Medulla oblongata (tissue), 1 donor: ENCODE data around the gene CTNND2.
A peak's percentile ranks its signal among the peaks of the same experiment; 100 is the strongest.
"Not testable (repeated sequence)": the region's sequence is repeated elsewhere in the genome, so short reads cannot be mapped to it uniquely, and the experiment has no call there.

Experiments used
- DNase-seq: peaks from one replicate; pipeline ENCODE4 v3.0.0-alpha.2; 2015; ENCODE audit errors: extremely low spot score

Gene CTNND2

DNA sequence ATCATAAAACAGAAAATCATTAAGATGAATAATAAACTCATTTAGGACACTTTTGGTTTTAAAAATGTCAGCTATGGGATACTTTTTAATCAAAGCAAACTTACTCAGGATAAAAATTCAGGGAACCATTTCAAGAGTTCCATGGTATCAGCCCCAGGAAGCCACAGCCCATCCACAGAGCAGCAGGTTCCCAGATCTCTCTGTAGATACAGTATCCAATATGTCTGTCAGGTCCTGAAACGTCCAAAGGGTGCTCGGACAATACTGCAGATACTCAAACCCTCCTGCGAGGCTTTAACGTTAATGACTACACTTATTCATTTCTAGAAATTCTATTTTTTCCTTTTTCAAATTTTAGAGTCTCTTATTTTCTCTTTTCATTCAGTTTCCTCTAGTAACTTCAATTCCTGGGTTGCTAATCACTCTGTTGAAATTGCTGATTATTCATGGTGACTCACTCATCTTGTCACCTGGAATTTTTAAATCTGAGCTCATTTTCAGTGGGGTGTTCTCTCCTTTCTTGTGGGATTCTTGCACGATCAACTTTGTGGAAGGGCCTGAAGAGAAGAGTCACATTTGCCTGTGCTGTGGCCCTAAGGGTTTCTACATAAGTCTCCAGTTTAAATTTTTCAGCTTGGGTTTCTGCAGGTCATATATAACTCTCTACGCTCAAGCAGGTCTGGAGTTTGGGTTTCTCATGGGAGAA lies 435.8 kb downstream of the CTNND2 start:
- DNase-seq, result no peak

DNA sequence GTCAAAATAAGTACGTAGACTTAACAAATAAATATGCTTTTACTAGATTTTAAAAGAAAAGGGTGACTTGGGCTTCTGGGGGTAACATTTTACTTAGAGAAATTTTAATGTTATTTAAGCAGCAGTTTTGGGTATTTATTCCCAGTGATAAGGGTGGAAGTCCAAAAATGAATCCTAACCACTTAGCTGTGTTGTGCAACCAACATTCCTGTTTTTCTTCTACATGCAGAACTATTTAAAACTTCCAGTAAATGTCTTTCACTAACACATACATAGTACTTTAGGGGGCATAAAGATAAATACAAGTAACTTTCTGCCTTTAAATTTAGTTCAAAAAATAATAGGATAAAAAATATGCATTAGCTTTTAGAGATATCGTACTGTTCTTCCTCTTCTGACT lies 436.7 kb downstream of the CTNND2 start:
- DNase-seq, result no peak

DNA sequence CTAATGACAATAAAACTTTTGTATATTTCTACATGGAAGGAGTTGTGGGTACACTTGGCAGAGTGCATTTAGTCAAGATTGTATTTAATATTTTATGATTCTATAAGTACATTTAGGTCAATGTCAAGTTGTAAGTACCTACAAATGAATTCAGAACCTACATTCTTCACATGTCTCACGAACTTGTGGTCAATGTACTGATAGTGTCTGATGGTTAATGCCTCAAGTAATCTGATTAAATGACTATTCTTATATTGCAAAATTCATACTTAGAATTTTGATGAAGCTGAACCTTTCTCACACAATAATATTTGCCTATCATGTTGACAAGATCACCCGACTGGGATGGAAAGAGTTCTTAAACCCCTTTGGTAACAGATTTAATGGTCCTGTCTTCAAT lies 444.5 kb downstream of the CTNND2 start:
- no peak for DNase-seq

DNA sequence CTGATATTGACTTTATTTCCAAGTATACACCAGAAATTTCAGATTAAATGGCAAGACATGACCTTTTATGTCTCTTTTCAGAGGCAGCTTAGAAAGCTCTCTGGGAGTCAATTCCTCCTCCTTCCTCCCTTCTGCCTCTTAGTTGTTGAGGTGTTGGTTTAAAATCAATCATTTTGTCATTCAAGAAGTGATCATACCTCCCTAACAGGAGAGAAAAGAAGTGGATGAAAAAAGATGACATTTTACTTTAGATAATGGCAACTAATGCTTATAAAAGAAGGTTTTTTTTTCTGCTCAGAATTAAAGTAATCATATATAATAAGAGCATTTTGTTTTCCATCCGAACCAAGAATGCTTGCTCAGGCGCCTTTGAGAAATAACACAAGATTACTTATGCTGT lies 448.7 kb downstream of the CTNND2 start:
- DNase-seq, result no peak

DNA sequence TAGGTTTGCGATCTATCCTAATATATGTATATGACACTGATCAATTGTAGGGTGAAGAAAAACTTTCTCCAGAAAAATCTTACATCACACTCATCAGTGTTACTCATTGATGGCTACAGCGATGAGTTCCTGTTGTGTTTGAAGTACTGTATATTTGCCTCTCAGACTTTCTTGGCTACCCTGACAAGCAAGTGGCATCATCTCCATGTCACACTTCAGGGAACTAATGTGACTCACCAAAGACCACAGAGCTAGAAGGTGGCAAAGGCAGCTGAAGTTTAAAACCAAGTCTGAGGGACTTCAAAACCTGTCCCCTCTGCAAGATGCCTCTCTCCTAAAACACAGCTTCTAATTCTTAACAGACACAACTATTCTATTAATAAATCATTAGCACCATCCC lies 451.4 kb downstream of the CTNND2 start:
- no peak for DNase-seq

DNA sequence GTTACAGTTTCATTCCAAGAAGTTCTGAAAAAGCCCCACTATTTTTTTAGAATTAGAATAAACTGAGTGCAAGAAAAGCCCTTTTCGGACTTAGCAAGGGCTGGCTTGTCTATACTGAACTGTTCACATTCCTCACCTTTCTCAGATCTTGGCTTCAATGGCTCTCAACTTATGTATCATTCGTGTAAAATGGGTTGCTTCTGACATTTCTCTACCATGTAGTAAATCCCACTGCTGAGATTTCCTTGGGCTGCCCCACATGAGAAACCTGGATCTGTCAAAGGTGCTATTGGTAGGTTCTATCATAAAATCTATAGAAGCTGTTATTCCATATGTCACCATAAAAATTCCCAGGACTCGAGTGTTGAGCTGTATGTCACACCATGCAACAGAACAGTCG lies 454.3 kb downstream of the CTNND2 start:
- no peak for DNase-seq

DNA sequence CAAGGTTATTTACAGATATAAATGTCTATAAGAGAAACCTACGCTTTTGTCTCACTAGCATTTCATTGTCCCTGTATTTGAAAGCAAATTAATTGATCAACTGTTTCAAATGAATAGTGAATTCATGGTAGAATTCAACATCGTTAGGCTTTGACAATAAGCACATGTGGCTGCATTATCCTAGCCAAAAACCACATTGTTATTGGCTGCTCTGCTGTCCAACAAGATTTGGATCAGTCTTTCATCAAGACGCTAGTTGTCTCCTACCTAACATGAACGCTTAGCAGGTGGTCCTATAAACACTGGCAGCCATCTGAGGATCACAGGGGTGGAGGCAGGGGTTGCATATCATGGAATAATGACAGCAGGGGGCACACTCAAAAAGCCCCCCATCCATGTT lies 455.0 kb downstream of the CTNND2 start:
- DNase-seq, result no peak

DNA sequence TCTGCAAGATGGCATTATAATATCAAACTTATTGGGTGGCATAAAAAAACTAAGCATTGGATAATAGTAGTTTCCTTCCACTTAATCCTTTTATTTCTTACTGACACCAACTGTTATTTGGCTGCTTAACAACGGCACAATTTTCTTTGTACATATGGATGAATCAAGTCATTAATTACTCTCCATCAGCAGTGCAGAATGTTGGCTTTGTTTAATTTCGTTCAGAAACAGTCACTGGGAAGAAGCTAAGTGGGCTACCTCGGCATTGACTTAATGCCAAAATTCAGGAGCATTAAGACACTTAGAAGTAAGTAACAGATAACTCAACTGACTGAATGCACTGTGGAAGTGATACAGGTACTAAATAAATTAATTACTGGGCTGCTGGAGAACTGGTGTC lies 460.4 kb downstream of the CTNND2 start:
- no peak for DNase-seq

DNA sequence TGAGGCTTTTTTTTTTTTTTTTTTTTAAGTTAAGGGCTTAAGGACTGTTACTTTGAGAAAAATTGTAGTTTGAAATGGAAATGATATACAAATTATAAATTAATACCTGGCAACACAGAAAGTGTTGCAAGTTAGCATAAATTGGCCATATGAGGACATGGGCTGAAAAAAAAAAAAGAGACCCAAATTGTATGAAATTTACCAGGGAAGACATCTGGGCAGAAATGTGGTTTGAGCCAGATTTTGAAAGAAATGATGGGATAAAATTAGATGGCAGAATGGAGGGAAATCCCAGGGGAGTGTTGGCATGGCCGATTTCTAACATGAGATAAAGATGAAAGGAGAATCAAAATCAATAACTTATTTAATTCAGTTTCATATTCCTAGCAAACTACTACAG lies 472.1 kb downstream of the CTNND2 start:
- DNase-seq, result no peak

DNA sequence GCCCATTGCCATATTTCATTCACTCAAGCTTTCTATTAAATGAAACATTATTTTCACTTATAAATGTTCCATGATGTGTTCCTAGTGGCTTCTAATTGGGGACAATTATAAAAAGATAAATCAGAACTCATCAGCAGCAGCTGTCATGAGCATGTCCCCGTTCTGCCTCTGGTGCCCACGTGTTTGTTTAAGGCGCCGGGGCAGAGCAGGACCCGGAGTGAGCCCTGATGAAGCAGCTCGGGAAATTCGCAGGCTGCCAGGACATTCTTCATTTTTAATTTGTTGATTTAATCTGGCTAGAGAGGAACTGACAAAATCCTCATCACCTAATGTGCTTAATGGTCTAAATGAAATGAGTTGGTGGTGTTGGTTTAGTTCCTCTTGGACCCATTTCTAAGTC lies 475.0 kb downstream of the CTNND2 start:
- no peak for DNase-seq

DNA sequence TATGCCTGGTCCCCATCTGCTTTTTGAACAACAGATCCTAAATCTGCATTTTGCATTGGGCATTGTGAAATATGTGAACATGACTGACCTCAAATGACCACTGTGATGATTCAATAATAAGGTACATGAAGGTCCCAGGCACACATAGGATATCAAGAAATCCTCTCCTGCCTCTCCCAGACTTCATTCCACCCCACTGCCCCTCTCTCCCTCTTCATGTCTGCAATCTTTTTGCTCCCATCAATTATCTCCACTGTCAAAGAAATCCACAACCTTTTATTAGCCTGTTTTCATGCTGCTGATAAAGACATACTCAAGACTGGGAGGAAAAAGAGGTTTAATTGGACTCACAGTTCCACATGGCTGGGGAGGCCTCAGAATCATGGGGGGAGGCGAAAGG lies 476.7 kb downstream of the CTNND2 start:
- no peak for DNase-seq

DNA sequence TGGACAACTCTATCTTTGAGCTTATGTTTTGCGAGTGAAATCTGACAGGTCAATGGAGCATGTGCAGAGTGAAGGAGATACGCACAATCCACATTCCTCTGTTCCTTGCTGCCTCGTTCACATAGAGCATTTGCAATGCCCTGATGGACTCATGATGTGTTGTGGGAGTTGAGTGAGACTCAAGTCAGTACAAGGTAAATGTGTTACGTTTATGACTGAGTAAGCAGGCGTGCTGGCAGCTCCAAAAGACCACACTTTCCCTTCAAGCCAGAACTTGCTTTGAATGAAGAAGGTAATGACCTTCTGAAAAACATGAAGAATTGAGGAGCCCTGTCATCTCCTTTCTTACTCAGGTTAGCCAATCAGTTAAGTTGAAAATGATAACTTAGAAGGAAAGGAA lies 477.8 kb downstream of the CTNND2 start:
- no peak for DNase-seq

DNA sequence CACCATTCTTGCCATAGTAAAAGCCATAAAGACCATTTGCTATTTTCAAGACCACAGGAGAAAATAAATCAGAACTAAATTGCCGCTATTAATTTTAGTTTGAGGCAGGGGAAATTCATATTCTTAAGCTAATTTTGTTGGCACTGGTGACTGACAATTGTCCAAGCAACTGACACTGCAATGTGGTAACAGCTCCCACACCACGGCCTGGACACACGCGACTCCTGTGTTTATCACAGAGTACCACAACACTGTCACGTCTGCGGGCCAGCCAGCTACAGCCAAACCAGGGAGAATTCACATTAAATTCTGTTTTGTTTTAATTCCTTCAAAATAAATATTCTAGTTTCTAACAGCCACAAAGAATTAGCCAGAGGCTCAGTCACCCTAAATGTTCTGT lies 481.9 kb downstream of the CTNND2 start:
- DNase-seq, result no peak

DNA sequence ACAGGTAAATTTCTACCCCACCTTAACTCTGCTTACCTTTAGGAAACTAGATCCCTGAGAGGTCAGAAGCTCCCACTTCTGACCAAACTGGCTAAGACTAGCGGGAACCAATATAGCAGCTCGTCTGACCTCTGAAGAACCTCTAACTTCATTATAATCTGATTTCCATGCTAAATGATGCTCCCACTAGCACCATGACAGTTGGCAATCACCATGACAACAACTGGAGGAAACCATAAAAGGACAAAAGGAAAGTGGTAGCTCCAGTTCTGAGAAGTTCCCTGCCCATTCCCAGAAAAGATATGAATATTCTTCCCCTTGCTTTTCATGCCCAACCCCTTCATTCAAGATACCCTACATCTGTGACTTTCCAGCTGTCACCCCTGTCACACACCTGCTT lies 483.3 kb downstream of the CTNND2 start:
- DNase-seq, result no peak

DNA sequence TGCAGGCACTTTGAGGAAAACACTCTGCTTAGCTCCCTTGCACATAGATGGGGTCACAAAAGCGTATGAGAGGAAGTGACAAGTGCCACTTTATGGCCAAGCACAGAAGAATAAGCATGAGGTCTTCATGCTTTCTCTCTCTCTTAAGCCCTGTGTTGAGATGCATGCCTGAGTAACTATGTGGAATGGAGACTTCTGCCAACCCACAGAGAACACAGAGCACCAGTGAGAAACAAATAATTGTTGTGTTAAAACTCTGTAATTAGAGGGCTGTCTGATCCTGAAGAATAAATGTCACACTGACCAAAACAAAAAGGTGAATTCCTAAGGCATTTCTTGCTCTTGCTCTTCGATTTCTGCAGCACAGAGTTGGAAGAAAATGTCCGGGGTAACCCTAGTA lies 488.5 kb downstream of the CTNND2 start:
- DNase-seq, result peak; percentile 55

DNA sequence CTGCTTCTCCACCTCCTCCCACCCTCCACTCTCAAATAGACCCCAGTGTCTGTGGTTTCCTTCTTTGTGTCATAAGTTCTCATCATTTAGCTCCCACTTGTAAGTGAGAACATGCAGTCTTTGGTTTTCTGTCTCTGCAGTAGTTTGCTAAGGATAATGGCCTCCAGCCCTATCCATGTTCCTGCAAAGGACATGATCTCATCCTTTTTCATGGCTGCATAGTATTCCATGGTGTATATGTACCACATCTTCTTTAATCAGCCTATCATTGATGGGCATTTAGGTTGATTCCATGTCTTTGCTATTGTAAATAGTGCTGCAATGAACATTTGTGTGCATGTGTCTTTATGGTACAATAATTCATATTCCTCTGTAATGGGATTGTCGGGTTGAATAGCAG lies 489.5 kb downstream of the CTNND2 start:
- DNase-seq, result not testable (repeated sequence)

DNA sequence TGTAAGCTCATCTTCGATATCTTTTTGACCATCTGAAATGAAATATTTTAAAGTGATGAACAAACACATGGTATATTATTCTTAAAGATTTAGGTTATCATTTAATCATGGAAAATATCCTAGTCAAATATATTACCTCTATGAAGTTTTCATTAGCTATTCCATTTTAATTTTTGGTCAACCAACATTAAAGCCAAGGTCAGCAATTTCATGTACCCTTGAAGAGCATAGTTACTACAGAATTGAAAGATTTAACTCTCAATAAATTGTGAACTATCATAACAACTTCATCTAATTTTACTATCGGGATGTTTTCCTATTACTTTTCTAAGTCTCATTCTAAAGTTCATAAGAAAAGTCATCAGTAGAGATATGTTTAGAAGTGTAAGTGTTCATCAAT lies 492.6 kb downstream of the CTNND2 start:
- no peak for DNase-seq

DNA sequence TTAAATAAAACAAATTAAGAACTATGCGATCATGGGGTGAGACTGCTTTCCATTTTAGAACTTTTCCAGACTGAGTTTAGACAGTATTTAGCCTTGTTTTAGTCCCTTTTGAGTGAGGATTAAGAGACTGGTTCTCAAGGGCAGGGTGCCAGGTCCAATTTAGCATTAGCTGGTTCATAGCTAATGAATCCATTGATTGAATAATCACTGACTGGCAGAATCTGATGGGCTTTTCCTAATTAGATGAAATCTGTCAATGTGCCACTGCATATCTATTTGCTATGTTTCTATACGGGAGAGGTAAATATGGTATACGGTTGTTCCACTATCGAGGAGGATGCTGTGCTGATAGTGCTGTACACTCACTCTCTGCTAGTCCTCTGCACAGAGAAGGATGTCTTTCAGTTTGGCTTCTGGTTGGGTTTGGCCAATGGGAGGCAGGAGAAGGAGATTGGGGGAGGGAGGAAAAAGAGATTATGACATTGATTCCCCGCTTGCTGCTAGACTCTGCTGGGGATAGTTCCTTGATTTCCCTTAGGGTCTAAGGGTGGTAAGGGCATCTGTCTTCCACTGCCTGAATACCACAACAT lies 496.6 kb downstream of the CTNND2 start:
- peak; percentile 41 for DNase-seq

DNA sequence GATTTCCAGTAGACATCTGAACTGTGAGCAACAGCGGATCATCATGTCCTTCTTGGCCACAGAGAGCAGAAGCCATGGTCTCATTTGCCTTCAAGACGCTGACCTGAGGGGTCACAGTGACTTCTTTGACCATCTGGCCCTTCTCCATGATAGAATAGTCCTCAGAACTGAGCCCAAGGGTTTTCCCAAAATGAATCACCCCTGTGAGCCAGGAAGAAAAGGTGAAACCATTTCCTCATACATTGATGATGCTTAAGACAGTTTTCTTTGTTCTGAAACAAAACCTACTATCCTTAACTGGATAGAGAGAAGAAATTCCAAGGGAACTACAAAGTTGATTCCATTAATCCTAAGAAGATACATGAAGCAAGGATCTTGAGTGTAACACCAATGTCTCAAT lies 503.9 kb downstream of the CTNND2 start:
- no peak for DNase-seq

DNA sequence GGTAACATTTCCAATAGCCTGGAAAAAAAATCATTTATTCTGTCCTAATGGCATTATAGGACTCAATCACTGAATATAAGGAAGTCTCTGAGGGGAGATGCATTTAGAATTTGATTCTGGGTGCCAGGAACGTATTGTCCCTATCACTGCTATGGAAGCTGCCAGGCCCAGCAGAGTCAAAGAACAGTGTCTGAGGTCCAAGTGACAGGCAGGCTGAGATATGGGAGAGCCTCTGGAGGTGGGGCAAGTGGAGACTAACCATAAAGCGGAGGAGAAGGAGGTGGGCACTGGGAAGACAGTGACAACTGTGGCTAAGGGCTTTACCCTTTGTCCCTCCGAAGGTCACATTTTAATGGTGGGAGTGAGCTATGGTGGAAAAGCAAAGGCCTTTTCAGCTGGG lies 505.5 kb downstream of the CTNND2 start:
- DNase-seq, result no peak

DNA sequence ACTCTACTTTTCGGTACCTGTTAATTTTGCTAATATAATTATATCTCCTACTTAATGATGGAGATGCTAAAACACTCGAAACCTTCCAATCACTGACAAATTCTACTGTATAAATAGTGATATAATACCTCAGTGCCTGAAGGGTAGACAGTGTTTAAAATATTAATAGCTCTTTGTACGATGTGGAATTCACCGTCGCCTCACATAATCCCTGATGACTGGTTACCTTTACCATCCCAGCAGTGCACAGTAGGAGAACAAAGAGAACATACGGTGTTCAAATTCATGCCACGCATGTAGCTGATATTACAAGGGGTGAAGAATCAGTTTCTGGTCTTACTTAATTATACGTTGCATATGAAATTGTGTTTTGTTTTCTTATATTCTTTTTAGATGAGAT lies 506.7 kb downstream of the CTNND2 start:
- DNase-seq, result no peak

DNA sequence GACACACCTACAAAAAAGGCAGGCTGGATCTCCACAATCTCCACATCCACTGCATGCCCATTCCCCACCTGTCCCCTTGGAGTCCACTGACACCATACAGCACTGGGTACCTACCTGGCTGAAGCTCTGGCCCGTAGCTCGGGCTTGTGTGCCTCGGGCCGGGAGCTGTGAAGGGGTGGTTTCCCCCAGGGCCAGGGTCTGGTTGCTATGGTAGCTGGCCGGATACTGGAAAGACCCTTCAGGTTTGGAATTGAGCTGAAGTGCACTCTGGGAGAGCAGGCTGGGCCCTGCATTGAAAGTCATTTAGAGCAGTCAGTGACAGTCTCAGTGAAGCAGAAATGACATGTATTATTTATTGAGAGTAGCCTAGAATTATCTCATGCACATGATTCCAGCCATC lies 507.3 kb downstream of the CTNND2 start:
- DNase-seq, result no peak

DNA sequence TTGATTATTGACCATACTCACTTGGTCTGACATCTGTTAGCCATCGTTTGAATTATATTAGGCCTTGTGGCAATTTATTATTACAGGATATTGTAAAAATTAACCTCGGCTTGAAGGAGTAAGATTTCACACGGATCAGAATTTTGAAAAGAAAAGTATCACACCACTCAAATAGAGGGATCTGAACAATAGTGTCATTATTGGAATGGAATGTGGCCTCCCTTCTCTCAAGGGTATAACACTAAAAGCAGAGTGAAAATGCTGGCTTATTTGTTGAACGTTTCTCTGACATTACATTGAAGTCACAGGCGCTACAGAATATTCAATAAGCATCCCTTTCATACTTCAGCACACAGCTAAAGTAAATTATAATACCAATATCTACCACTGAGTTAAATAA lies 509.3 kb downstream of the CTNND2 start:
- DNase-seq, result no peak

DNA sequence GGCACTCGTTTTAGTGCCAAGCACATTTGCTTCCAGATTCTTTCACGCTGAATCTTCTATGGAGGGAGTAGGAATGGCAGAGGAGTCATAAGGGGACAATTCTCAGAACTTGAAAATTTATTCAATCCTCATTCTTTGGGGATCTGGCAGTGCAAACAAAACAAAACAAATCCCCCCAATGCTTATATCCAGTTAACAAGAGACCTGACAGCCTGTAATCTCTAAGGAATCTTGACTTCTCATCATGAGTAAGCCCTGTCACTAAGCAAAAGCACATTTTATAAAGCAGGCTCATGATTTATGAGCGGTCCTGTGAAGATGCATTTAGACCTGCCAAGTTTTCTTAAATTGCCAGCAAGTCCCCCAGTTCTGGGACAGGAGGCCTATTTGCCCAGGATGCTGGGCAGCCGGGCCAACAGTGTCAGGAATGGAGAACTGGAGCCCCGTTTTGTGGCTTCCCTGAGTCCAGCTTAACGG lies 513.9 kb downstream of the CTNND2 start:
- peak; percentile 65 for DNase-seq
